ENCODE data around the gene ANAPC7.
"Not testable (repeated sequence)": the region's sequence is repeated elsewhere in the genome, so short reads cannot be mapped to it uniquely, and the experiment has no call there.

ANAPC7 gene

DNA sequence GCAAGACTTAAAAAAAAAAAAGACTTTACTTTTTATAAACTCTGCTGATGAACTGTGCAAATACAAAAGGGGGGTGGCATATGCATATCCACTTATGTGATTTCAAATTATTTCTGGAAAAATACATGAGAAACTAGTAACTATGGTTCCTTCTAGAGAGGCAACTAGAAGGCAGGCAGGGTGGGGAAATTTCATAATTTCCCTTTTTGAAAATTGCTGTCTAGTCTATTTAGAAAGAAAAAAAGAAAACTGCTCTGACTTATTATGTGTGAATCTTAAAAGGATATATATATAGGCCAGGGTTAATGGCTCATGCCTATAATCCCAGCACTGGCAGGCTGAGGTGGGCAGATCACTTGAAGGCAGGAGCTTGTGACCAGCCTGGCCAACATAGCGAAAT lies 42.3 kb downstream of the ANAPC7 start:
- no peaks in the 10 kb centered on the region for H3K4me1 ChIP-seq (ENCODE audit: insufficient read depth, low read length)
- H3K4me3 ChIP-seq (ENCODE audit: low read depth in 1 of 2, low read length in 2 of 2): no peak overlapping the region
- no peaks in the 10 kb centered on the region for H3K9me3 ChIP-seq (ENCODE audit: insufficient read depth, low read length, severe bottlenecking)
- no peak overlapping the region for H2AFZ ChIP-seq (ENCODE audit: low read depth, low read length)
- no peak overlapping the region for H3K4me2 ChIP-seq (ENCODE audit: insufficient read depth, low read length)
- no peak for ATAC-seq (ENCODE audit: insufficient read depth, low read depth)
- H3K79me2 ChIP-seq (ENCODE audit: insufficient read depth, low read length): no peaks in the 10 kb centered on the region
- H4K20me1 ChIP-seq (ENCODE audit: insufficient read depth, low read length): no peaks in the 10 kb centered on the region
- H3K9ac ChIP-seq (ENCODE audit: low read depth, low read length): no peak overlapping the region
- TF ChIP-seq, protein P1, sequence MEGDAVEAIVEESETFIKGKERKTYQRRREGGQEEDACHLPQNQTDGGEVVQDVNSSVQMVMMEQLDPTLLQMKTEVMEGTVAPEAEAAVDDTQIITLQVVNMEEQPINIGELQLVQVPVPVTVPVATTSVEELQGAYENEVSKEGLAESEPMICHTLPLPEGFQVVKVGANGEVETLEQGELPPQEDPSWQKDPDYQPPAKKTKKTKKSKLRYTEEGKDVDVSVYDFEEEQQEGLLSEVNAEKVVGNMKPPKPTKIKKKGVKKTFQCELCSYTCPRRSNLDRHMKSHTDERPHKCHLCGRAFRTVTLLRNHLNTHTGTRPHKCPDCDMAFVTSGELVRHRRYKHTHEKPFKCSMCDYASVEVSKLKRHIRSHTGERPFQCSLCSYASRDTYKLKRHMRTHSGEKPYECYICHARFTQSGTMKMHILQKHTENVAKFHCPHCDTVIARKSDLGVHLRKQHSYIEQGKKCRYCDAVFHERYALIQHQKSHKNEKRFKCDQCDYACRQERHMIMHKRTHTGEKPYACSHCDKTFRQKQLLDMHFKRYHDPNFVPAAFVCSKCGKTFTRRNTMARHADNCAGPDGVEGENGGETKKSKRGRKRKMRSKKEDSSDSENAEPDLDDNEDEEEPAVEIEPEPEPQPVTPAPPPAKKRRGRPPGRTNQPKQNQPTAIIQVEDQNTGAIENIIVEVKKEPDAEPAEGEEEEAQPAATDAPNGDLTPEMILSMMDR (IDR thresholded peaks at IDR 0.05; ENCODE audit: borderline replicate concordance, extremely low read depth, low read length, poor library complexity, severe bottlenecking): no peak
- TF ChIP-seq EZH2 (IDR thresholded peaks at IDR 0.05; ENCODE audit: borderline replicate concordance, low read depth, low read length, severe bottlenecking): no peak
- H3K27ac ChIP-seq (ENCODE audit: low read length): no peak overlapping the region
- H3K27me3 ChIP-seq (ENCODE audit: insufficient read depth, low read length, poor library complexity): no peaks in the 10 kb centered on the region
- no peaks in the 10 kb centered on the region for H3K36me3 ChIP-seq (ENCODE audit: insufficient read depth, low read length)
- DNase-seq: no peak

DNA sequence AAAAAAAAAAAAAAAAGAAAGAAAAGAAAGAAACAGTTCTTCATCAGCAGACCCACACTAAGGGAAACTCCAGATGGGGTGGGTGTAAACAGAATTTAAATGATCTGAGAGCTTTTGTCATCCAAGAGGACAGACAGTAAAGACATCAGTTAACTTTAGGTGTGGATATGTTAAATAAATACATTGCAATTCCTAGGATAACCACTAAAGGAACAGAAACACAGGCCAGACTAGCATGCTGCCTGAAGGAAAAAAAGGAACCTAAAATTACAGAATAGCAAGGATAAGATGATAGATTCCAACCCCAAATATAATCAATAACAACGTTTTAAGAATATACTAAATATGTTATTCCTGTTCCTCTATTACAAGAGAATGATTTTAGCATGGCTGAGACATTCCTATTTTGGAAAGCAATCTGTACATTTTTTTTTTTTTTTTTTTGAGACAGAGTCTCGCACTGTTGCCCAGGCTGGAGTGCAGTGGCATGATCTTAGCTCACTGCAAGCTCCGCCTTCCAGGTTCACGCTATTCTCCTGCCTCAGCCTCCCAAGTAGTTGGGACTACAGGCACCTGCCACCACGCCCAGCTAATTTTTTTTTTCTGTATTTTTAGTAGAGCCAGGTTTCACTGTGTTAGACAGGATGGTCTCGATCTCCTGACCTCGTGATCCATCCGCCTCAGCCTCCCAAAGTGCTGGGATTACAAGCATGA lies 45.0 kb downstream of the ANAPC7 start:
- ATAC-seq (ENCODE audit: insufficient read depth, low read depth); H3K4me2 ChIP-seq (ENCODE audit: insufficient read depth, low read length); H4K20me1 ChIP-seq (ENCODE audit: insufficient read depth, low read length); H3K9ac ChIP-seq (ENCODE audit: low read depth, low read length); H3K36me3 ChIP-seq (ENCODE audit: insufficient read depth, low read length); H3K4me3 ChIP-seq (ENCODE audit: low read depth in 1 of 2, low read length in 2 of 2); H3K27me3 ChIP-seq (ENCODE audit: insufficient read depth, low read length, poor library complexity); H3K9me3 ChIP-seq (ENCODE audit: insufficient read depth, low read length, severe bottlenecking); H3K4me1 ChIP-seq (ENCODE audit: insufficient read depth, low read length); H3K27ac ChIP-seq (ENCODE audit: low read length); DNase-seq; H3K79me2 ChIP-seq (ENCODE audit: insufficient read depth, low read length); H2AFZ ChIP-seq (ENCODE audit: low read depth, low read length): not testable (repeated sequence)
- TF ChIP-seq, protein P1 (IDR thresholded peaks at IDR 0.05; ENCODE audit: borderline replicate concordance, extremely low read depth, low read length, poor library complexity, severe bottlenecking): peak; percentile 31

DNA sequence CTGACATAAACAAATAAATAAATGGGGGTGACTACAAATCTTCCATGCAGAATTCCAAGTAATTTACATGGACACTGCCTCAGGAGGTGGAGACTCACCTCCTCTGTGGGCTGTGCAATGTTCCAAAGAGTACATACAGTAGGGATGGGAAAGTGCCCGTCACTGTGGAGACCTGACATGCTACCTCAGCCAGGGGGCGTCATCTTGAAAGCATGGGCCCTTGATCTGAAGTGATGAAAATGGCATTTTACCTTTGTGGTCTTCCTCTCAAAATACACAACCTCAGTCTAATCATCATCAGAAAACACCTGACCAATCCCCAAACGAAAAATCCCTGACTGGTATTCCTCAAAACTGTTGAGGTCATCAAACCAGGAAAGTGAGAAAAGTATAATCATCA lies 48.4 kb downstream of the ANAPC7 start:
- TF ChIP-seq, protein P1 (IDR thresholded peaks at IDR 0.05; ENCODE audit: borderline replicate concordance, extremely low read depth, low read length, poor library complexity, severe bottlenecking): peak; percentile 68
- no peak for TF ChIP-seq EZH2 (IDR thresholded peaks at IDR 0.05; ENCODE audit: borderline replicate concordance, low read depth, low read length, severe bottlenecking)
- Histone ChIP-seq H3K27me3 (ENCODE audit: insufficient read depth, low read length, poor library complexity) (no peaks in the 10 kb centered on the region), H3K9me3 (ENCODE audit: insufficient read depth, low read length, severe bottlenecking) (no peaks in the 10 kb centered on the region), H2AFZ (ENCODE audit: low read depth, low read length) (peak overlapping the region; percentile 7; the same call in 1 of the 2 replicates), H3K9ac (ENCODE audit: low read depth, low read length) (no peak overlapping the region), H3K79me2 (ENCODE audit: insufficient read depth, low read length) (no peaks in the 10 kb centered on the region), H3K4me2 (ENCODE audit: insufficient read depth, low read length) (no peak overlapping the region), H3K27ac (ENCODE audit: low read length) (no peak overlapping the region), H3K36me3 (ENCODE audit: insufficient read depth, low read length) (peaks cover 4% of the 10 kb centered on the region; the same call in 1 of the 2 replicates), H4K20me1 (ENCODE audit: insufficient read depth, low read length) (no peaks in the 10 kb centered on the region), H3K4me3 (ENCODE audit: low read depth in 1 of 2, low read length in 2 of 2) (no peak overlapping the region), H3K4me1 (ENCODE audit: insufficient read depth, low read length) (no peaks in the 10 kb centered on the region)
- peak; percentile 67 for ATAC-seq (ENCODE audit: insufficient read depth, low read depth)
- DNase-seq: peak; percentile 29
